K562 (cell line): ENCODE results near the gene AGPAT3. TPM values are rescaled to one million over a fixed set of nuclear protein-coding genes. Genes with fewer than 3 reads are reported as not detected.

Experiments used
- ATAC-seq: fragments of 200-7000 bp; cut with Tn5 transposase; 3 replicates; pipeline ENCODE4 v1.9.1; 2020; ENCODE audit warnings: moderate library complexity
- BruUV-seq: library from RNA; stranded (reverse); fragments of 400-500 nt; replicated peaks from 2 replicates; lab custom pipeline; 2021; lab: Mats Ljungman, UMichigan
- CTCF ChIA-PET: fragments of 300-600 bp; formaldehyde crosslinking; extraction: SDS; loops from one replicate; lab custom pipeline; 2021; ENCODE audit warnings: low intra/inter-chr PET ratio; lab: Yijun Ruan, JAX
- POLR2A ChIA-PET: fragments of 300-600, 350-650 bp; sonication (Branson Sonifier 250); formaldehyde crosslinking; extraction: SDS; loops from one replicate; lab custom pipeline; 2021; ENCODE audit warnings: antibody characterized with exemption, inconsistent platforms; lab: Yijun Ruan, JAX
- DNase-seq, 4 experiments: peaks; one replicate each; pipeline versions ENCODE4 v3.0.0 to v3.0.0-alpha.2; 2011 to 2018; ENCODE audit warnings: low spot score in 3 of 4, mixed read lengths in 3 of 4; ENCODE audit errors: extremely low read depth in 1 of 4
- FAIRE-seq: peaks from 2 replicates; lab custom pipeline; 2011; peaks lifted over from hg19 to GRCh38; lab: Jason Lieb, UNC
- H2AFZ ChIP-seq: 2 replicates; pipeline ENCODE4 v1.6.0; 2011; ENCODE audit warnings: low read depth, low read length, control low read depth, inconsistent platforms
- H3K27ac ChIP-seq: fragments of 200-600 bp; 3 replicates; pipeline ENCODE4 v1.8.0; 2011; ENCODE audit warnings: low read depth, mild to moderate bottlenecking, control low read depth, inconsistent platforms, low read length, moderate library complexity, mixed read lengths; ENCODE audit errors: extremely low read depth
- H3K27me3 ChIP-seq, 2 experiments: fragments of 300-600 bp in 1 of 2; 2 replicates in 1 of 2; 3 replicates in 1 of 2; pipeline versions ENCODE4 v1.6.0 to v1.8.0; 2011; ENCODE audit warnings: inconsistent platforms in 2 of 2, low read length in 2 of 2, mild to moderate bottlenecking in 1 of 2, mixed read lengths in 1 of 2, moderate library complexity in 1 of 2; ENCODE audit not compliant: control insufficient read depth in 2 of 2, insufficient read depth in 2 of 2
- H3K36me3 ChIP-seq: fragments of 300-600 bp; 3 replicates; pipeline ENCODE4 v1.8.0; 2011; ENCODE audit warnings: mild to moderate bottlenecking, low read length, inconsistent platforms; ENCODE audit not compliant: control insufficient read depth, insufficient read depth
- H3K4me1 ChIP-seq, 2 experiments: fragments of 200-600 bp in 1 of 2; replicated peaks in 1 of 2; 2 replicates in 1 of 2; 3 replicates in 1 of 2; pipeline versions ENCODE4 v1.5.1 to v1.8.0; 2011; ENCODE audit warnings: inconsistent platforms in 2 of 2, low read length in 2 of 2, mild to moderate bottlenecking in 1 of 2, mixed read lengths in 1 of 2, moderate library complexity in 1 of 2; ENCODE audit not compliant: control insufficient read depth in 2 of 2, insufficient read depth in 2 of 2
- H3K4me2 ChIP-seq: 2 replicates; pipeline ENCODE4 v1.6.1; 2011; ENCODE audit warnings: low read length, control low read depth, inconsistent platforms, mixed read lengths; ENCODE audit not compliant: insufficient read depth
- H3K4me3 ChIP-seq: fragments of 200-600 bp; sonication (generic), shearing (Covaris generic); 2 replicates; pipeline ENCODE4 v1.5.1; 2016; ENCODE audit warnings: control low read depth, inconsistent platforms
- H3K79me2 ChIP-seq: fragments of 200-600 bp; 3 replicates; pipeline ENCODE4 v1.8.0; 2011; ENCODE audit warnings: low read length, inconsistent platforms; ENCODE audit not compliant: control insufficient read depth, insufficient read depth
- H3K9ac ChIP-seq, 2 experiments: 2 replicates each; pipeline versions ENCODE4 v1.6.0 to v1.6.1; 2011; ENCODE audit warnings: low read depth in 2 of 2, low read length in 2 of 2, control low read depth in 1 of 2, inconsistent platforms in 1 of 2, mild to moderate bottlenecking in 1 of 2, mixed read lengths in 1 of 2; ENCODE audit not compliant: insufficient read depth in 1 of 2
- H3K9me1 ChIP-seq: one replicate; pipeline ENCODE4 v1.6.0; 2011; ENCODE audit warnings: inconsistent platforms, mild to moderate bottlenecking, low read length, moderate library complexity; ENCODE audit not compliant: control insufficient read depth, insufficient read depth
- H3K9me3 ChIP-seq: replicated peaks from 2 replicates; pipeline ENCODE4 v1.5.1; 2011; ENCODE audit warnings: low read depth, low read length, inconsistent platforms; ENCODE audit not compliant: control insufficient read depth, insufficient read depth
- H4K20me1 ChIP-seq: replicated peaks from 2 replicates; pipeline ENCODE4 v1.6.1; 2011; ENCODE audit warnings: low read length, inconsistent platforms, mixed read lengths; ENCODE audit not compliant: control insufficient read depth, insufficient read depth
- ATF6 ChIP-seq: sonication (generic); formaldehyde crosslinking; IDR thresholded peaks from 2 replicates; pipeline ENCODE4 v1.4.0; 2020; ENCODE audit warnings: mild to moderate bottlenecking, missing genetic modification reagents
- CEBPB ChIP-seq: fragments of 450-650 bp; IDR thresholded peaks from 2 replicates; pipeline ENCODE4 v1.6.1; 2016; ENCODE audit warnings: missing genetic modification characterization, missing compliant biosample characterization
- ELF4 ChIP-seq: fragments of 450-650 bp; formaldehyde crosslinking; IDR thresholded peaks from 2 replicates; pipeline ENCODE4 v1.4.0; 2022; ENCODE audit warnings: missing genetic modification characterization
- GATA2 ChIP-seq: sonication (generic); formaldehyde crosslinking; IDR thresholded peaks from 2 replicates; pipeline ENCODE4 v1.4.0; 2020; ENCODE audit warnings: mild to moderate bottlenecking, missing genetic modification reagents
- L3MBTL2 ChIP-seq: fragments of 450-650 bp; IDR thresholded peaks from 2 replicates; pipeline ENCODE4 v1.6.1; 2016; ENCODE audit warnings: mild to moderate bottlenecking, moderate library complexity
- MAX ChIP-seq: sonication (generic); formaldehyde crosslinking; IDR thresholded peaks from 2 replicates; pipeline ENCODE4 v1.9.0; 2022; ENCODE audit warnings: mild to moderate bottlenecking, missing genetic modification reagents
- NELFE ChIP-seq: IDR thresholded peaks from 2 replicates; pipeline ENCODE4 v1.6.1; 2011; ENCODE audit warnings: mild to moderate bottlenecking; ENCODE audit not compliant: insufficient read depth, insufficient read length
- PCBP2 ChIP-seq: fragments of 200-400 bp; formaldehyde crosslinking; IDR thresholded peaks from 2 replicates; pipeline ENCODE4 v1.6.1; 2018; ENCODE audit warnings: low read length, low read depth, mild to moderate bottlenecking, moderate library complexity; ENCODE audit not compliant: poor library complexity, severe bottlenecking
- SMC3 ChIP-seq: conservative IDR thresholded peaks from 2 replicates; pipeline ENCODE4 v1.6.1; 2011; ENCODE audit warnings: low read depth, low read length, improper control_type of control experiment; ENCODE audit not compliant: insufficient read depth
- THRAP3 ChIP-seq: fragments of 450-650 bp; IDR thresholded peaks from 2 replicates; pipeline ENCODE4 v1.6.1; 2016; ENCODE audit warnings: mild to moderate bottlenecking, inconsistent platforms, borderline replicate concordance
- WGBS: fragments of 100-300 bp; shearing (Covaris generic); methylation state at CpG from one replicate; pipeline ENCODE4 v1.1.6; 2016; ENCODE audit warnings: low coverage, mixed read lengths; ENCODE audit not compliant: insufficient coverage; ENCODE audit errors: missing lambda C conversion rate; 5-methylcytosine and 5-hydroxymethylcytosine counted together
- in situ Hi-C: fragments of 300-500 bp; cut with MboI; formaldehyde crosslinking; loops from 4 replicates; pipeline ENCODE4 v1.15.0; 2018; ENCODE audit warnings: inconsistent platforms, mixed read lengths
- intact Hi-C: fragments of 100-400 bp; cut with micrococcal nuclease; formaldehyde crosslinking; loops from 2 replicates; pipeline ENCODE4 v1.14.2; 2022
- polyA plus RNA-seq, 8 experiments: library from polyadenylated mRNA; depleted of rRNA in 4 of 8; stranded (reverse) in 5 of 8; unstranded in 3 of 8; fragments of >200 nt; fragmentation: Nextera tagmentation in 2 of 8; fragmentation: Illumina TruSeq in 1 of 8; extraction: Ambion mirVana in 2 of 8; extraction: Trizol in 1 of 8; gene quantifications; 2 replicates each; pipeline versions ENCODE4 v1.2.1 to v1.2.3, GENCODE V29; 2011 to 2014; ENCODE audit warnings: inconsistent platforms in 1 of 8, missing spikeins in 1 of 8
- total RNA-seq, 7 experiments: library from RNA; depleted of rRNA in 6 of 7; stranded (reverse); fragments of >200 nt in 6 of 7; fragmentation: Illumina TruSeq in 2 of 7; extraction: Trizol in 2 of 7; gene quantifications; 2 replicates each; pipeline versions ENCODE4 v1.2.1 to v1.2.3, GENCODE V29; 2011 to 2021; ENCODE audit warnings: low replicate concordance in 1 of 7
- TF ChIP-seq, protein P1 (sequence below): fragments of 450-650 bp; IDR thresholded peaks from 2 replicates; pipeline ENCODE4 v1.6.1; 2016; ENCODE audit warnings: borderline replicate concordance
- TF ChIP-seq, protein P2 (sequence below): fragments of 450-650 bp; formaldehyde crosslinking; IDR thresholded peaks from 2 replicates; pipeline ENCODE4 v1.4.0; 2020; ENCODE audit warnings: mild to moderate bottlenecking, moderate library complexity

Gene AGPAT3
- total and polyA plus RNA-seq, 9 of the 15 experiments (the other 6 are each of a cell fraction or from before 2014, with no cell fraction given), result 1.5 to 88.4 (median 35.7) TPM

DNA sequence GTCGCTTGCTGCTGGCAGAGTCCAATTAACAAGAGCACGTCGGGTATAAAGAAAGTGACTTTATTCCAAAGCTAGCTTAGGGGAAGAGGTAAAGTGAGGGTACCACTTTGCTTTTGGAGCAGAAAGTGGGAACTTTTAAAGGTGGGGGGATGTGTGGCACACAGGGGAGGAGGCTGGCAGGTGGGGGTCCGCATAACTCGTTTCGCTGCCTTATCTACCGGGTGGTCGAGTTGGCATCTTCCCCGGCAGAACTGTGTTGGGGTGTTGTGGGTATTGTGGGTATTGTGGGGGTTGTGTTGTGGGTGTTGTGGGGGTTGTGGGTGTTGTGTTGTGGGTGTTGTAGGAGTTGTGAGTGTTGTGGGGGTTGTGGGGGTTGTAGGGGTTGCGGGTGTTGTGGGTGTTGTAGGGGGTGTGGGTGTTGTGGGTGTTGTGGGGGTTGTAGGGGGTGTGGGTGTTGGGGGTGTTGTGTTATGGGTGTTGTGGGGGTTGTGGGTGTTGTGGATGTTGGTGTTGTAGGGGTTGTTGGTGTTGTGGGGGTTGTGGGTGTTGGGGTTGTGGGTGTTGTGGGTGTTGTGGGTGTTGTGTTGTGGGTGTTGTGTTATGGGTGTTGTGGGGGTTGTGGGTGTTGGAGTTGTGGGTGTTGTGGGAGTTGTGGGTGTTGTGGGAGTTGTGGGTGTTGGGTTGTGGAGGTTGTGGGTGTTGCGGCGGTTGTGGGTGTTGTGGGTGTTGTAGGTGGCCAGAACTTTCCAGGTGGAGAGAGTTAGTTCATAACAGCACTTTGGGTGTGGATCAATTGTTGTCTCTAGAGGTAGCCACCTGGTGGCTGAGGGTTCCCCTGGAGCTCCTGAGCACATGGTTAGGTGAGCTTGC lies 52.7 kb downstream of the AGPAT3 start:
- Histone ChIP-seq H3K9me1 (peaks cover 5% of the 10 kb centered on the region), H3K9me3 (peaks cover 6% of the 10 kb centered on the region), H4K20me1 (no peaks in the 10 kb centered on the region), H3K9ac (peak overlapping the region; percentile 76 to 92), H2AFZ (peak overlapping the region; percentile 70), H3K27ac (peak overlapping the region; percentile 81), H3K4me1 (peaks cover 40 to 49% of the 10 kb centered on the region in 2 experiments), H3K27me3 (no peaks in the 10 kb centered on the region), H3K79me2 (peaks cover 89% of the 10 kb centered on the region), H3K4me3 (peak overlapping the region; percentile 42), H3K4me2 (peak overlapping the region; percentile 89), H3K36me3 (peaks cover 2% of the 10 kb centered on the region; the same call in 2 of the 3 replicates)
- ChIA-PET POLR2A (interaction anchor here (0.8 to 1.0 kb wide), 3 partner anchors 22 to 49 kb away, joined by 3 read pairs; no protein-coding TSS in a partner anchor), CTCF (interaction anchor here (0.6 kb wide), 1 partner anchor 33 kb away, joined by 5 read pairs; no protein-coding TSS in a partner anchor)
- peak; percentile 27 for ATAC-seq
- in situ Hi-C loops, result no loop called here
- intact Hi-C loops, result no loop called here
- DNase-seq, result peak; percentile 53 to 68 (median 60)
- BruUV-seq, result no TSS peak
- FAIRE-seq, result no peak
- WGBS, result 67% methylated on average over 11 of the region's 12 CpGs
- peak; percentile 24; the same call in 1 of the 2 replicates for TF ChIP-seq THRAP3
- TF ChIP-seq, protein P1, sequence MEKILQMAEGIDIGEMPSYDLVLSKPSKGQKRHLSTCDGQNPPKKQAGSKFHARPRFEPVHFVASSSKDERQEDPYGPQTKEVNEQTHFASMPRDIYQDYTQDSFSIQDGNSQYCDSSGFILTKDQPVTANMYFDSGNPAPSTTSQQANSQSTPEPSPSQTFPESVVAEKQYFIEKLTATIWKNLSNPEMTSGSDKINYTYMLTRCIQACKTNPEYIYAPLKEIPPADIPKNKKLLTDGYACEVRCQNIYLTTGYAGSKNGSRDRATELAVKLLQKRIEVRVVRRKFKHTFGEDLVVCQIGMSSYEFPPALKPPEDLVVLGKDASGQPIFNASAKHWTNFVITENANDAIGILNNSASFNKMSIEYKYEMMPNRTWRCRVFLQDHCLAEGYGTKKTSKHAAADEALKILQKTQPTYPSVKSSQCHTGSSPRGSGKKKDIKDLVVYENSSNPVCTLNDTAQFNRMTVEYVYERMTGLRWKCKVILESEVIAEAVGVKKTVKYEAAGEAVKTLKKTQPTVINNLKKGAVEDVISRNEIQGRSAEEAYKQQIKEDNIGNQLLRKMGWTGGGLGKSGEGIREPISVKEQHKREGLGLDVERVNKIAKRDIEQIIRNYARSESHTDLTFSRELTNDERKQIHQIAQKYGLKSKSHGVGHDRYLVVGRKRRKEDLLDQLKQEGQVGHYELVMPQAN, result 0 out of 2 replicates have a peak, but pooled peaks have one; percentile 42
- no peak for TF ChIP-seq PCBP2
- no peak for TF ChIP-seq CEBPB (tag)
- TF ChIP-seq GATA2 (CRISPR knock-in tag), result peak; percentile 13; the same call in 1 of the 2 replicates
- no peak for TF ChIP-seq ATF6 (CRISPR knock-in tag)
- TF ChIP-seq, protein P2, sequence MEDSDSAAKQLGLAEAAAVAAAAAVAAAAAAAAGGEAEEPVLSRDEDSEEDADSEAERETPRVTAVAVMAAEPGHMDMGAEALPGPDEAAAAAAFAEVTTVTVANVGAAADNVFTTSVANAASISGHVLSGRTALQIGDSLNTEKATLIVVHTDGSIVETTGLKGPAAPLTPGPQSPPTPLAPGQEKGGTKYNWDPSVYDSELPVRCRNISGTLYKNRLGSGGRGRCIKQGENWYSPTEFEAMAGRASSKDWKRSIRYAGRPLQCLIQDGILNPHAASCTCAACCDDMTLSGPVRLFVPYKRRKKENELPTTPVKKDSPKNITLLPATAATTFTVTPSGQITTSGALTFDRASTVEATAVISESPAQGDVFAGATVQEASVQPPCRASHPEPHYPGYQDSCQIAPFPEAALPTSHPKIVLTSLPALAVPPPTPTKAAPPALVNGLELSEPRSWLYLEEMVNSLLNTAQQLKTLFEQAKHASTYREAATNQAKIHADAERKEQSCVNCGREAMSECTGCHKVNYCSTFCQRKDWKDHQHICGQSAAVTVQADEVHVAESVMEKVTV, result no peak
- no peak for TF ChIP-seq NELFE
- 0 out of 2 replicates have a peak, but pooled peaks have one; percentile 67 for TF ChIP-seq ELF4 (CRISPR knock-in tag)
- TF ChIP-seq MAX (CRISPR knock-in tag), result peak; percentile 64; the same call in 1 of the 2 replicates
- TF ChIP-seq SMC3, result peak; percentile 37; the same call in 1 of the 2 replicates
- TF ChIP-seq L3MBTL2, result peak; percentile 47; the same call in 1 of the 2 replicates
